Panc1 (cell line): ENCODE measurements around the gene ITGB1. TPM values are rescaled to one million over a fixed set of nuclear protein-coding genes. Genes with fewer than 3 reads are reported as not detected.

Experiments used
- ATAC-seq: fragments of 200-7000 bp; cut with Tn5 transposase; 2 replicates; pipeline ENCODE4 v1.9.1; 2020; ENCODE audit warnings: mild to moderate bottlenecking, moderate library complexity
- BruUV-seq: library from RNA; stranded (reverse); fragments of 400-500 nt; replicated peaks from 2 replicates; lab custom pipeline; 2021; lab: Mats Ljungman, UMichigan
- CTCF ChIA-PET: fragments of 300-600 bp; sonication (Branson Sonifier 250); formaldehyde crosslinking; loops from one replicate; lab custom pipeline; 2022; ENCODE audit warnings: antibody characterized with exemption; lab: Charles Lee
- POLR2A ChIA-PET: fragments of 300-600 bp; sonication (Branson Sonifier 250); formaldehyde crosslinking; loops from one replicate; lab custom pipeline; 2022; ENCODE audit warnings: antibody characterized with exemption; lab: Charles Lee
- DNase-seq: peaks from one replicate; pipeline ENCODE4 v3.0.0-alpha.2; 2010; ENCODE audit warnings: low read depth, low spot score
- H3K27ac ChIP-seq: 2 replicates; pipeline ENCODE4 v1.5.1; 2011; ENCODE audit warnings: mild to moderate bottlenecking, low read length, inconsistent platforms
- H3K27me3 ChIP-seq: fragments of 200-500 bp; sonication (Bioruptor generic); 2 replicates; pipeline ENCODE4 v1.6.0; 2014; ENCODE audit warnings: low read length, inconsistent platforms; ENCODE audit not compliant: control insufficient read depth, insufficient read depth
- H3K36me3 ChIP-seq: fragments of 200-500 bp; sonication (Bioruptor generic); 2 replicates; pipeline ENCODE4 v1.5.1; 2014; ENCODE audit warnings: inconsistent platforms, mild to moderate bottlenecking, low read length, moderate library complexity; ENCODE audit not compliant: control insufficient read depth, insufficient read depth
- H3K4me1 ChIP-seq: 2 replicates; pipeline ENCODE4 v1.5.1; 2011; ENCODE audit warnings: inconsistent platforms, mild to moderate bottlenecking, low read length, moderate library complexity; ENCODE audit not compliant: control insufficient read depth, insufficient read depth
- H3K4me3 ChIP-seq, 2 experiments: 2 replicates each; pipeline ENCODE4 v1.5.1; 2011 to 2012; ENCODE audit warnings: low read depth in 2 of 2, low read length in 2 of 2, mild to moderate bottlenecking in 2 of 2, inconsistent platforms in 1 of 2, moderate library complexity in 1 of 2
- H3K9me3 ChIP-seq: fragments of 200-500 bp; sonication (Bioruptor generic); 2 replicates; pipeline ENCODE4 v1.5.1; 2014; ENCODE audit warnings: low read depth, mild to moderate bottlenecking, inconsistent platforms, low read length, moderate library complexity; ENCODE audit not compliant: control insufficient read depth, insufficient read depth
- CTCF ChIP-seq: fragments of 450-650 bp; IDR thresholded peaks from 2 replicates; pipeline ENCODE4 v1.5.1; 2017; ENCODE audit warnings: mild to moderate bottlenecking
- POLR2AphosphoS5 ChIP-seq: IDR thresholded peaks from 2 replicates; pipeline ENCODE4 v1.6.1; 2012; ENCODE audit warnings: mild to moderate bottlenecking, low read depth, low read length, moderate library complexity
- REST ChIP-seq, 2 experiments: IDR thresholded peaks; 2 replicates each; pipeline ENCODE4 v1.6.1; 2011 to 2012; ENCODE audit warnings: low read depth in 2 of 2, control low read depth in 1 of 2, low read length in 1 of 2, mild to moderate bottlenecking in 1 of 2, moderate library complexity in 1 of 2; ENCODE audit not compliant: insufficient read depth in 1 of 2
- SIN3A ChIP-seq: IDR thresholded peaks from 2 replicates; pipeline ENCODE4 v1.6.1; 2012; ENCODE audit warnings: low read depth, mild to moderate bottlenecking, low read length, moderate library complexity, borderline replicate concordance; ENCODE audit not compliant: insufficient read depth
- TCF7L2 ChIP-seq: IDR thresholded peaks from 2 replicates; pipeline ENCODE4 v1.6.1; 2011; ENCODE audit warnings: mild to moderate bottlenecking, low read depth, low read length, inconsistent platforms
- in situ Hi-C: cut with HindIII; loops from 2 replicates; pipeline ENCODE4 v1.10.0; 2016; ENCODE audit warnings: low sequenced_read_pairs, low pct_unique_long_range_greater_than_20kb
- intact Hi-C: fragments of 100-400 bp; cut with micrococcal nuclease; formaldehyde crosslinking; loops from one replicate; pipeline ENCODE4 v1.10.0; 2022; ENCODE audit not compliant: unreplicated experiment
- total RNA-seq: library from RNA; stranded (reverse); gene quantifications from one replicate; pipeline ENCODE4 v1.2.1, GENCODE V29; 2021; ENCODE audit not compliant: unreplicated experiment

The ITGB1 gene
- total RNA-seq, 1 experiment from 2014 or later = 803 TPM

GRCh38 chr10:32929634-32930033, 28.4 kb downstream of the ITGB1 start:
- H3K36me3 ChIP-seq = peaks cover 72% of the 10 kb centered on the region
- ATAC-seq (peak; percentile 83), DNase-seq (no peak)
- no peak overlapping the region; a peak in 1 of 4 replicates for H3K4me3 ChIP-seq
- H3K4me1 ChIP-seq = peaks cover 53% of the 10 kb centered on the region
- TF ChIP-seq POLR2AphosphoS5 (no peak), CTCF (no peak), REST (IDR thresholded peaks at IDR 0.05; ENCODE audit: insufficient read depth in 1 of 2, low read depth in 2 of 2, low read length in 1 of 2) (no peak), SIN3A (no peak), TCF7L2 (no peak)
- no TSS peak for BruUV-seq
- POLR2A ChIA-PET = interaction anchor here (0.6 kb wide), 1 partner anchor 108 kb away, joined by 3 read pairs; no protein-coding TSS in a partner anchor
- H3K27ac ChIP-seq = peak overlapping the region; percentile 86
- in situ Hi-C loops = no loop called here
- H3K9me3 ChIP-seq = no peaks in the 10 kb centered on the region
- intact Hi-C loops = no loop called here
- H3K27me3 ChIP-seq = no peaks in the 10 kb centered on the region
- CTCF ChIA-PET = no interaction called here

GRCh38 chr10:32927750-32928149, 30.3 kb downstream of the ITGB1 start:
- ATAC-seq (no peak), DNase-seq (no peak)
- intact Hi-C loops (no loop called here), in situ Hi-C loops (no loop called here)
- Histone ChIP-seq H3K9me3 (no peaks in the 10 kb centered on the region), H3K4me3 (no peak overlapping the region), H3K4me1 (peaks cover 50% of the 10 kb centered on the region), H3K27ac (peak overlapping the region; percentile 86), H3K36me3 (peaks cover 69% of the 10 kb centered on the region), H3K27me3 (no peaks in the 10 kb centered on the region)
- BruUV-seq = no TSS peak
- ChIA-PET CTCF (no interaction called here), POLR2A (no interaction called here)
- TF ChIP-seq SIN3A (no peak), POLR2AphosphoS5 (no peak), CTCF (no peak), TCF7L2 (no peak), REST (IDR thresholded peaks at IDR 0.05; ENCODE audit: insufficient read depth in 1 of 2, low read depth in 2 of 2, low read length in 1 of 2) (no peak)
